COLO668 (cell line): Measurements from ENCODE around the gene GAGE12F.
"Not testable (repeated sequence)": the region's sequence is repeated elsewhere in the genome, so short reads cannot be mapped to it uniquely, and the experiment has no call there.

ENCODE experiments used
- DNase-seq: peaks from one replicate; lab custom pipeline; 2025; ENCODE audit not compliant: unreplicated experiment; lab: John Stamatoyannopoulos, UW

The GAGE12F gene, protein sequence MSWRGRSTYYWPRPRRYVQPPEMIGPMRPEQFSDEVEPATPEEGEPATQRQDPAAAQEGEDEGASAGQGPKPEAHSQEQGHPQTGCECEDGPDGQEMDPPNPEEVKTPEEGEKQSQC

DNA sequence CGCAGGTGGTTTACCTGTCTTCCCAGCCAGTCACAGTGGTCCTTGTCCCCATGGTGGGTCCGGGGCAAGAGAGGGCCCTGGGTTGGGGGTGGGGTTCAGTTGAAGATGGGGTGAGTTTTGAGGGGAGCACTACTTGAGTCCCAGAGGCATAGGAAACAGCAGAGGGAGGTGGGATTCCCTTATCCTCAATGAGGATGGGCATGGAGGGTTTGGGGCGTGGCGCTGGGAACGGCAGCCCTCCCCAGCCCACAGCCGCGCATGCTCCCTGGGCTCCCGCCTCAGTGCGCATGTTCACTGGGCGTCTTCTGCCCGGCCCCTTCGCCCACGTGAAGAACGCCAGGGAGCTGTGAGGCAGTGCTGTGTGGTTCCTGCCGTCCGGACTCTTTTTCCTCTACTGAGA lies at the start of gene GAGE12F:
Gene GAGE12F (plus strand): TSS at position 301 of the 400 bp plus-strand sequence. CDS start 1,155 bp downstream, outside the sequence.
- DNase-seq: not testable (repeated sequence)

DNA sequence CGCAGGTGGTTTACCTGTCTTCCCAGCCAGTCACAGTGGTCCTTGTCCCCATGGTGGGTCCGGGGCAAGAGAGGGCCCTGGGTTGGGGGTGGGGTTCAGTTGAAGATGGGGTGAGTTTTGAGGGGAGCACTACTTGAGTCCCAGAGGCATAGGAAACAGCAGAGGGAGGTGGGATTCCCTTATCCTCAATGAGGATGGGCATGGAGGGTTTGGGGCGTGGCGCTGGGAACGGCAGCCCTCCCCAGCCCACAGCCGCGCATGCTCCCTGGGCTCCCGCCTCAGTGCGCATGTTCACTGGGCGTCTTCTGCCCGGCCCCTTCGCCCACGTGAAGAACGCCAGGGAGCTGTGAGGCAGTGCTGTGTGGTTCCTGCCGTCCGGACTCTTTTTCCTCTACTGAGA lies 28.8 kb upstream of the GAGE12F start, which contains the start of gene GAGE12C:
Gene GAGE12C (plus strand): TSS at position 301 of the 400 bp plus-strand sequence. CDS start 1,155 bp downstream, outside the sequence.
- DNase-seq: not testable (repeated sequence)

GRCh38 chrX:49541433-49541832 lies 19.2 kb upstream of the GAGE12F start, which contains the start of gene GAGE12D:
Gene GAGE12D, plus strand, starts transcription at chrX:49541733. Its CDS starts 1,155 bp downstream, at chrX:49542888.
- DNase-seq: not testable (repeated sequence)

- DNase-seq: not testable (repeated sequence)
These were observed 9.7 kb upstream of the GAGE12F start, which contains the start of gene GAGE12E for GRCh38 chrX:49550989-49551388. Gene GAGE12E, plus strand, starts transcription at chrX:49551289. Its CDS starts 1,155 bp downstream, at chrX:49552444.

- not testable (repeated sequence) for DNase-seq
These were observed 8.1 kb downstream of the GAGE12F start for GRCh38 chrX:49568728-49569127.

GRCh38 chrX:49569152-49569551 lies 8.5 kb downstream of the GAGE12F start:
- not testable (repeated sequence) for DNase-seq

- not testable (repeated sequence) for DNase-seq
These were observed 9.5 kb downstream of the GAGE12F start, which contains the start of gene GAGE12G for GRCh38 chrX:49570100-49570499. Gene GAGE12G, plus strand, starts transcription at chrX:49570400. Its CDS starts 1,155 bp downstream, at chrX:49571555.

GRCh38 chrX:49579649-49580048 lies 19.0 kb downstream of the GAGE12F start, which contains the start of gene GAGE12H:
Gene GAGE12H, plus strand, starts transcription at chrX:49579949. Its CDS starts 1,155 bp downstream, at chrX:49581104.
- not testable (repeated sequence) for DNase-seq

GRCh38 chrX:49589196-49589595 lies 28.6 kb downstream of the GAGE12F start, which contains the start of gene GAGE2A:
Gene GAGE2A, plus strand, starts transcription at chrX:49589496. Its CDS starts 1,155 bp downstream, at chrX:49590651.
- DNase-seq: not testable (repeated sequence)

DNA sequence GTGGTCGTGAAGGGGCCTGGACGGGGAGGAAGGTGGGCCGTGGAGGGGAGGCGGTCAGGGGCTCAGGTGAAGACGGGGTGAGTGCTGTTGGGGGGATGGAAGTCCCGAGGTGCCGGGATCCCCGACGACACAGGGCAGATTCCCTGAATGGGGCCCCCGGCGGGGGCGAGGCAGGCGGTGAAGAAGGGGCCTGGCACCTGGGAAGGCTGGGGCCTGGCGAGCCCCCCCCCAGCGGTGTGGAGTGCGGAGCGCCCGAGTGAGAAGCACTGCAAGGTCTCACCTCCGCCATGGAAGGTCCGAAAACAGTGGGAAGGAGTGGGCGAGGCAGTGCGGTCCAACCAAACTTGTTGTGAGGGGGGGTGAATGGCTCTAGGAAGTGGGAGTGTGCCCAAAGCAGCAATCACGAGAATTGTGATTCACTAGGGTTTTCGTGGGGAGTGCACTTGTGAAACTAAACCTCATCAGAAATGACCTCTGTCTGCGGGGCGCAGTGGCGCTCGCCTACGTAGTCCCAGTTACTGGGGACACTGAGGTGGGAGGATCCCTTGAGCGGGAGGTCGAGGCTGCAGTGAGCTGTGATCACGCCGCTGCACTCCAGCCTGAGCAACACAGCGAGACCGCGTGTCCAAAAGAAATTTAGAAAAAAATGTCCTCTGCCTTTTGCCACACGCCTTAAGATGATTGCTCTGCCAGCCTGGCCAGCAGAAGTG lies 29.3 kb downstream of the GAGE12F start:
- not testable (repeated sequence) for DNase-seq

- DNase-seq: not testable (repeated sequence)
These were observed 29.8 kb downstream of the GAGE12F start for GRCh38 chrX:49590488-49590887.

GRCh38 chrX:49598720-49599119 lies 38.1 kb downstream of the GAGE12F start, which contains the start of gene GAGE1:
Gene GAGE1, plus strand, starts transcription at chrX:49599020. Its CDS starts 1,155 bp downstream, at chrX:49600175.
- not testable (repeated sequence) for DNase-seq

- no peak for DNase-seq
These were observed 50.2 kb downstream of the GAGE12F start for GRCh38 chrX:49610718-49611310.
